GM12874 (cell line): Measurements from ENCODE around the gene GMDS.

Experiments
- CTCF ChIP-seq: IDR thresholded peaks from 2 replicates; pipeline ENCODE4 v1.5.1; 2011; ENCODE audit warnings: low read depth, mild to moderate bottlenecking, control low read depth, low read length, moderate library complexity; ENCODE audit not compliant: insufficient read depth

The GMDS gene

GRCh38 chr6:2109796-2110195, 135.6 kb downstream of the GMDS start:
- TF ChIP-seq CTCF = no peak

- no peak for TF ChIP-seq CTCF
Measured at GRCh38 chr6:2108700-2109306, 136.6 kb downstream of the GMDS start.

GRCh38 chr6:2104524-2104880, 140.9 kb downstream of the GMDS start:
- no peak for TF ChIP-seq CTCF

GRCh38 chr6:2103765-2104523, 141.5 kb downstream of the GMDS start:
- peak; percentile 30; the same call in 1 of the 2 replicates for TF ChIP-seq CTCF

- no peak for TF ChIP-seq CTCF
Measured at GRCh38 chr6:2102966-2103365, 142.4 kb downstream of the GMDS start.

- no peak for TF ChIP-seq CTCF
Measured at GRCh38 chr6:2102316-2102883, 143.0 kb downstream of the GMDS start.

- no peak for TF ChIP-seq CTCF
Measured at GRCh38 chr6:2101213-2101612, 144.2 kb downstream of the GMDS start.
